Mammary epithelial cell (primary cell): ENCODE data around the gene ORM1.

ENCODE experiments used
- EZH2 ChIP-seq: IDR thresholded peaks from 2 replicates; pipeline ENCODE4 v1.6.1; 2012; ENCODE audit warnings: low read length, inconsistent platforms, borderline replicate concordance
- TF ChIP-seq, protein P1 (sequence below), 2 donors: IDR thresholded peaks in 1 of 2; conservative IDR thresholded peaks in 1 of 2; 2 replicates each; pipeline ENCODE4 v1.5.1; 2011 to 2012; ENCODE audit warnings: inconsistent platforms in 2 of 2, low read length in 2 of 2, mild to moderate bottlenecking in 2 of 2, control low read depth in 1 of 2, low read depth in 1 of 2; ENCODE audit not compliant: insufficient read depth in 1 of 2; ENCODE audit errors: extremely low read depth in 1 of 2

DNA sequence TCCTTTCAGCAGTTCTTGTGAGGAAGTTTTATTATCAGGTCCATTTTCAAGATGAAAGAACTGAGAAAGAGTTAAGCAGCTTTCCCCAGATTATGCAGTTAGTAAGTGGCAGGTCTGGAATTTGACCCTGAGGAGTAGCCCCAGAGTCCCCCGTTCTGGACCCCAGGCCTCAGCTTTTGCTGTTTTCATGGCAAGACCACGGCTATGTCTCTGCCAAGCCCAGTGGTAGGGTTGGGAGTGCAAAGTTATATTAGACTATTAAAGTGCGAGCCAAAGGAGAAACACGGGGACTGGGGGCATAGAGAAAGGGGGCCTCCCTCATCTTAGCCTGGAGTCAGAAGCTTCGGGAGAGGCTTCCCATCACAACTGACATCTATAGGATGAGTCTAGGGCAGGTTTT lies 19.3 kb upstream of the ORM1 start:
- no peak for TF ChIP-seq EZH2
- TF ChIP-seq, protein P1, sequence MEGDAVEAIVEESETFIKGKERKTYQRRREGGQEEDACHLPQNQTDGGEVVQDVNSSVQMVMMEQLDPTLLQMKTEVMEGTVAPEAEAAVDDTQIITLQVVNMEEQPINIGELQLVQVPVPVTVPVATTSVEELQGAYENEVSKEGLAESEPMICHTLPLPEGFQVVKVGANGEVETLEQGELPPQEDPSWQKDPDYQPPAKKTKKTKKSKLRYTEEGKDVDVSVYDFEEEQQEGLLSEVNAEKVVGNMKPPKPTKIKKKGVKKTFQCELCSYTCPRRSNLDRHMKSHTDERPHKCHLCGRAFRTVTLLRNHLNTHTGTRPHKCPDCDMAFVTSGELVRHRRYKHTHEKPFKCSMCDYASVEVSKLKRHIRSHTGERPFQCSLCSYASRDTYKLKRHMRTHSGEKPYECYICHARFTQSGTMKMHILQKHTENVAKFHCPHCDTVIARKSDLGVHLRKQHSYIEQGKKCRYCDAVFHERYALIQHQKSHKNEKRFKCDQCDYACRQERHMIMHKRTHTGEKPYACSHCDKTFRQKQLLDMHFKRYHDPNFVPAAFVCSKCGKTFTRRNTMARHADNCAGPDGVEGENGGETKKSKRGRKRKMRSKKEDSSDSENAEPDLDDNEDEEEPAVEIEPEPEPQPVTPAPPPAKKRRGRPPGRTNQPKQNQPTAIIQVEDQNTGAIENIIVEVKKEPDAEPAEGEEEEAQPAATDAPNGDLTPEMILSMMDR (conservative IDR thresholded peaks at IDR 0.05 in 1 of 2, IDR thresholded peaks at IDR 0.05 in 1 of 2; ENCODE audit: extremely low read depth in 1 of 2, insufficient read depth in 1 of 2, low read depth in 1 of 2, low read length in 2 of 2), result no peak
